OCI-LY1 (cell line): Measurements from ENCODE around the gene SUN2.

ENCODE experiments used
- H2AFZ ChIP-seq: fragments of 200-600 bp; sonication (generic), shearing (Covaris generic); 2 replicates; pipeline ENCODE4 v1.6.0; 2014; ENCODE audit warnings: antibody characterized with exemption, mild to moderate bottlenecking, low read length
- H3F3A ChIP-seq: fragments of 200-600 bp; sonication (generic), shearing (Covaris generic); 2 replicates; pipeline ENCODE4 v1.6.0; 2014; ENCODE audit warnings: mild to moderate bottlenecking, antibody characterized with exemption, low read length, moderate library complexity; ENCODE audit not compliant: insufficient read depth
- H3K27ac ChIP-seq: fragments of 200-600 bp; sonication (generic); 2 replicates; pipeline ENCODE4 v1.5.1; 2014; ENCODE audit warnings: low read length, mixed run types, mild to moderate bottlenecking, low read depth; ENCODE audit not compliant: poor library complexity, severe bottlenecking
- H3K27me3 ChIP-seq: fragments of 200-600 bp; sonication (generic); 2 replicates; pipeline ENCODE4 v1.6.0; 2014; ENCODE audit warnings: antibody characterized with exemption, mild to moderate bottlenecking, low read length, moderate library complexity; ENCODE audit not compliant: insufficient read depth
- H3K36me3 ChIP-seq: fragments of 200-600 bp; sonication (generic); 2 replicates; pipeline ENCODE4 v1.6.1; 2014; ENCODE audit warnings: mild to moderate bottlenecking, antibody characterized with exemption, low read length, moderate library complexity, mixed read lengths; ENCODE audit not compliant: insufficient read depth
- H3K4me1 ChIP-seq: fragments of 200-600 bp; sonication (generic); 2 replicates; pipeline ENCODE4 v1.5.1; 2014; ENCODE audit warnings: mild to moderate bottlenecking, low read length, moderate library complexity; ENCODE audit not compliant: insufficient read depth, severe bottlenecking
- H3K4me2 ChIP-seq: fragments of 200-600 bp; sonication (generic), shearing (Covaris generic); 2 replicates; pipeline ENCODE4 v1.6.1; 2014; ENCODE audit warnings: low read length
- H3K4me3 ChIP-seq: fragments of 200-600 bp; sonication (generic); 2 replicates; pipeline ENCODE4 v1.5.1; 2014; ENCODE audit warnings: low read length, low read depth, mild to moderate bottlenecking, mixed read lengths; ENCODE audit not compliant: poor library complexity, severe bottlenecking
- H3K79me2 ChIP-seq: fragments of 200-600 bp; shearing (Covaris generic); 2 replicates; pipeline ENCODE4 v1.6.1; 2016; ENCODE audit warnings: mixed run types, low read length, mixed read lengths; ENCODE audit not compliant: insufficient read depth
- H3K9ac ChIP-seq: fragments of 200-600 bp; sonication (generic), shearing (Covaris generic); 2 replicates; pipeline ENCODE4 v1.6.1; 2014; ENCODE audit warnings: mild to moderate bottlenecking, low read length, mixed read lengths
- H3K9me2 ChIP-seq: fragments of 200-600 bp; sonication (generic), shearing (Covaris generic); 2 replicates; pipeline ENCODE4 v1.6.1; 2014; ENCODE audit warnings: low read depth, mild to moderate bottlenecking, low read length, mixed read lengths
- H3K9me3 ChIP-seq: fragments of 200-600 bp; shearing (Covaris generic); 2 replicates; pipeline ENCODE4 v1.6.1; 2014; ENCODE audit warnings: low read length, mixed read lengths
- H4K20me1 ChIP-seq: fragments of 200-600 bp; sonication (generic), shearing (Covaris generic); 2 replicates; pipeline ENCODE4 v1.6.0; 2016; ENCODE audit warnings: mild to moderate bottlenecking, low read length; ENCODE audit not compliant: insufficient read depth
- EZH2 ChIP-seq: fragments of 200-600 bp; sonication (generic), shearing (Covaris generic); IDR thresholded peaks from 2 replicates; pipeline ENCODE4 v1.8.0; 2017; ENCODE audit warnings: borderline replicate concordance, mixed run types, mild to moderate bottlenecking, antibody characterized with exemption, low read length, moderate library complexity, mixed read lengths
- TF ChIP-seq, protein P1 (sequence below): fragments of 200-600 bp; sonication (generic), shearing (Covaris generic); IDR thresholded peaks from 2 replicates; pipeline ENCODE4 v1.5.1; 2017; ENCODE audit warnings: mild to moderate bottlenecking, antibody characterized with exemption, low read length, moderate library complexity, mixed read lengths

SUN2 gene

DNA sequence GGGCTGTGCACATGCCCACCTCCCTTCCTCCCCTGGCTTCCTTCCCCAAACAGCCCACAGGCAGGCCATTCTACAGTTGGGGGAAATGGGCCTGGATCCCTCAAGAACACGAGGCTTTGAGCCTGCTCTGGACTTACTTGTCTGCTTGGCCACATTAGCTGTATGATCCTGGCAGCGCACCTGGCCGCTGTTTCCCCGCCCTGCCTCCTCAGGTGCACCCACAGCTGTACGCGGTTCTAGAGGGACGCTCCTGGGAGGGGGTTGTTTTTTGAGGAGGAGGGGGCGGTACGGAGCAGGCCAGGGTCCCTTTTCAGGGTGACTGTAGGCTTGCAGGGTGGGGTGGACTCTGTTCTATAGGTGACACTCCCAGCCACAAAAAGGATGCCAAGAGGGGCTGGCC is 11.5 kb upstream of the SUN2 start:
- H3K4me2 ChIP-seq, result no peak overlapping the region
- no peaks in the 10 kb centered on the region for H3K9me2 ChIP-seq
- no peak overlapping the region for H2AFZ ChIP-seq
- H3K9me3 ChIP-seq, result no peaks in the 10 kb centered on the region
- no peak for TF ChIP-seq EZH2
- TF ChIP-seq, protein P1, sequence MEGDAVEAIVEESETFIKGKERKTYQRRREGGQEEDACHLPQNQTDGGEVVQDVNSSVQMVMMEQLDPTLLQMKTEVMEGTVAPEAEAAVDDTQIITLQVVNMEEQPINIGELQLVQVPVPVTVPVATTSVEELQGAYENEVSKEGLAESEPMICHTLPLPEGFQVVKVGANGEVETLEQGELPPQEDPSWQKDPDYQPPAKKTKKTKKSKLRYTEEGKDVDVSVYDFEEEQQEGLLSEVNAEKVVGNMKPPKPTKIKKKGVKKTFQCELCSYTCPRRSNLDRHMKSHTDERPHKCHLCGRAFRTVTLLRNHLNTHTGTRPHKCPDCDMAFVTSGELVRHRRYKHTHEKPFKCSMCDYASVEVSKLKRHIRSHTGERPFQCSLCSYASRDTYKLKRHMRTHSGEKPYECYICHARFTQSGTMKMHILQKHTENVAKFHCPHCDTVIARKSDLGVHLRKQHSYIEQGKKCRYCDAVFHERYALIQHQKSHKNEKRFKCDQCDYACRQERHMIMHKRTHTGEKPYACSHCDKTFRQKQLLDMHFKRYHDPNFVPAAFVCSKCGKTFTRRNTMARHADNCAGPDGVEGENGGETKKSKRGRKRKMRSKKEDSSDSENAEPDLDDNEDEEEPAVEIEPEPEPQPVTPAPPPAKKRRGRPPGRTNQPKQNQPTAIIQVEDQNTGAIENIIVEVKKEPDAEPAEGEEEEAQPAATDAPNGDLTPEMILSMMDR, result no peak
- H3K4me1 ChIP-seq, result no peaks in the 10 kb centered on the region
- H3K27me3 ChIP-seq, result no peaks in the 10 kb centered on the region
- H3K27ac ChIP-seq, result no peak overlapping the region
- H3K36me3 ChIP-seq, result no peaks in the 10 kb centered on the region
- no peak overlapping the region for H3K9ac ChIP-seq
- no peaks in the 10 kb centered on the region for H4K20me1 ChIP-seq
- H3K4me3 ChIP-seq, result no peak overlapping the region
- H3K79me2 ChIP-seq, result no peaks in the 10 kb centered on the region
- no peaks in the 10 kb centered on the region for H3F3A ChIP-seq

DNA sequence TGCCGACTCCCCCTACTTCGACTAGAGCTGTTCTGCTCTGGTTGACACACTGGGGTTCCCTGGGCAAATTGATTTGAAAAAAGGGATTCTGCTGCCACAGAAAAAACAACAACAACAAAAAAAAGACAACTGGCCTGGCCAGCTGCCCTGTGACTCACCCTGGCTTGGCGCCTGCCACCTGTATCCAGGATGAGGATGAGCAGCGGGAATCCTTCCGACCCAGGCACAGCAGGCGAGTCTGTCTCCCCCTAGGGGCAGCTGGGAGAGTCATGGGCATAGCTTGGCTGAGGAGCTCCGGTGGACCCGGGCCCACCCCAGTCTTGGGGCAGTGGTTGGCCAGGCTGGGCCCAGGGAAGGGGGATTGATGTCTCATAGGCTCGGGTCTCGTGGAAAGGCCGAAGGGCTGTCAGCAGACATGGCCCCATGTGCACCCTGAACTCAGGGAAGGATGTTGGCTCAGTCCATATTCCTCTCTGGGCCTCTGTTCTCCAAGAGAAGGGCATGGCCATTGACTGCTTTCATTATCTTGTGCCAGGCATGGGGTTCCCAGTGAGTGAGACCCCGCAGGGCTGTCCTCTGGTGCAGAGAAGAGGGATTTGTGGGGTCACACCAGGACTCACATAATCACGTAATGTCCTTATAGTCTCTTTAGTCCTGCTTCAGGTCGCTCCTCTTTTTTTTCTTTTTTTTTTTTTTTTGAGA is 10.4 kb upstream of the SUN2 start:
- TF ChIP-seq EZH2, result no peak
- TF ChIP-seq, protein P1, result peak; percentile 80
- H3K4me3 ChIP-seq, result no peak overlapping the region
- H3K27ac ChIP-seq, result no peak overlapping the region
- H2AFZ ChIP-seq, result no peak overlapping the region
- H3K4me2 ChIP-seq, result no peak overlapping the region
- H4K20me1 ChIP-seq, result no peaks in the 10 kb centered on the region
- H3K4me1 ChIP-seq, result no peaks in the 10 kb centered on the region
- H3K27me3 ChIP-seq, result peaks cover 3% of the 10 kb centered on the region; the same call in 1 of the 2 replicates
- no peaks in the 10 kb centered on the region for H3K9me2 ChIP-seq
- H3K9me3 ChIP-seq, result no peaks in the 10 kb centered on the region
- no peak overlapping the region for H3K9ac ChIP-seq
- H3K36me3 ChIP-seq, result no peaks in the 10 kb centered on the region
- H3F3A ChIP-seq, result no peaks in the 10 kb centered on the region
- H3K79me2 ChIP-seq, result no peaks in the 10 kb centered on the region

DNA sequence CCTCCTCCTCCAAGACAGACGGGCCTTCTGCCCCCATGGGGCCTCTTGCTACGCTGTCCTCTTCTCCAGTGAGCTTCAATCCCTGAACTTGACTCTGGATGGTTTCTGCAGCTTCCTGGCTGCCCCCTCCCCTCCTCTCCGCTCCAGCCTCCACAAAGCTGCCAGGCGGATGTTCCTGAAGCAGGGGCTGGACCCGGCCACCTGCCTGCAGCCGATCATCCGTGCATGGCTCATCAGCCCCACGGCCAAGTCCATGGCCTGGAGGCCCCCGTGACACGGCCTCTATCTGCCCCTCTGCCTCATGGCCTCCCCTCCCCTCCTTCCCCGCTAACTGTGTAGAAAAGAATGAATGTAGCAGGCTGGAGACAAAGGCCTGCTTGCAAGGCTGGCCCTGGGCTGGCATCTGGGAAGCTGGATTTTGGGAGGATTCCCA is 6.8 kb upstream of the SUN2 start:
- Histone ChIP-seq H3K9ac (no peak overlapping the region), H4K20me1 (no peaks in the 10 kb centered on the region), H3K36me3 (no peaks in the 10 kb centered on the region), H3K79me2 (no peaks in the 10 kb centered on the region), H3K9me2 (no peaks in the 10 kb centered on the region), H3K4me2 (no peak overlapping the region), H3K9me3 (no peaks in the 10 kb centered on the region), H3K4me1 (peaks cover 2% of the 10 kb centered on the region), H2AFZ (no peak overlapping the region), H3K4me3 (no peak overlapping the region), H3K27me3 (peaks cover 12% of the 10 kb centered on the region), H3K27ac (no peak overlapping the region), H3F3A (no peaks in the 10 kb centered on the region)
- TF ChIP-seq EZH2, result no peak
- TF ChIP-seq, protein P1, result no peak
